Measurements from ENCODE around the gene PTPRT. TPM values are rescaled to one million over a fixed set of nuclear protein-coding genes. Genes with fewer than 3 reads are reported as not detected.

The PTPRT gene
- polyA plus RNA-seq, 3 donors = not detected

GRCh38 chr20:42924215-42924614, 265.5 kb downstream of the PTPRT start:
- H3K27ac ChIP-seq (ENCODE audit: low read depth in 1 of 2, low read length in 2 of 2) = no peak overlapping the region
- no peak for TF ChIP-seq CTCF (IDR thresholded peaks at IDR 0.05)
- WGBS (ENCODE audit: insufficient coverage) = 100% methylated on average over 3 of the region's 4 CpGs
- peaks cover 0 to 11% (median 3%) of the 10 kb centered on the region in 7 donors for H3K9me3 Mint-ChIP-seq
- no peaks in the 10 kb centered on the region for H3K4me1 ChIP-seq (ENCODE audit: control insufficient read depth in 1 of 2, insufficient read depth in 2 of 2, low read length in 2 of 2)
- no peak overlapping the region for H2AFZ ChIP-seq (ENCODE audit: insufficient read depth, low read depth, low read length, poor library complexity, severe bottlenecking)
- no peaks in the 10 kb centered on the region for H3K79me2 ChIP-seq (ENCODE audit: insufficient read depth, low read length)
- no peak overlapping the region for H3K9ac ChIP-seq (ENCODE audit: insufficient read depth, low read length, poor library complexity, severe bottlenecking)
- H3K4me2 ChIP-seq (replicated peaks; ENCODE audit: extremely low read depth, low read length, poor library complexity, severe bottlenecking) = no peak overlapping the region
- H3K4me1 Mint-ChIP-seq = no peaks in the 10 kb centered on the region
- intact Hi-C loops (cut with micrococcal nuclease) = no loop called here
- no peak for DNase-seq
- H3K4me3 Mint-ChIP-seq = no peak overlapping the region
- no peak overlapping the region for H3K4me3 ChIP-seq (replicated peaks in 1 of 3; ENCODE audit: low read depth in 2 of 3, low read length in 3 of 3)
- H4K20me1 ChIP-seq (ENCODE audit: insufficient read depth, low read length) = no peaks in the 10 kb centered on the region
- no peaks in the 10 kb centered on the region for H3K27me3 ChIP-seq (ENCODE audit: control insufficient read depth in 2 of 2, insufficient read depth in 2 of 2, low read length in 2 of 2)
- peaks cover 3 to 5% of the 10 kb centered on the region in 2 donors for H3K9me3 ChIP-seq (replicated peaks in 1 of 2; ENCODE audit: control insufficient read depth in 1 of 2, insufficient read depth in 1 of 2, low read length in 2 of 2)
- peaks cover 0 to 5% (median 1%) of the 10 kb centered on the region in 3 donors for H3K27me3 Mint-ChIP-seq (ENCODE audit: low read depth in 3 of 3)
- H3K36me3 ChIP-seq (replicated peaks in 1 of 2; ENCODE audit: control insufficient read depth in 1 of 2, insufficient read depth in 2 of 2, low read length in 2 of 2) = no peaks in the 10 kb centered on the region
- H3K27ac Mint-ChIP-seq = no peak overlapping the region
- no peaks in the 10 kb centered on the region for H3K36me3 Mint-ChIP-seq

- Mint-ChIP-seq H3K36me3 (no peaks in the 10 kb centered on the region), H3K9me3 (peaks cover 0 to 14% (median 3%) of the 10 kb centered on the region in 7 donors), H3K4me1 (no peaks in the 10 kb centered on the region), H3K27me3 (ENCODE audit: low read depth in 3 of 3) (peaks cover 0 to 3% (median 1%) of the 10 kb centered on the region in 3 donors), H3K27ac (no peak overlapping the region), H3K4me3 (no peak overlapping the region)
- DNase-seq = no peak
- Histone ChIP-seq H4K20me1 (ENCODE audit: insufficient read depth, low read length) (no peaks in the 10 kb centered on the region), H3K9me3 (replicated peaks in 1 of 2; ENCODE audit: control insufficient read depth in 1 of 2, insufficient read depth in 1 of 2, low read length in 2 of 2) (peaks cover 5 to 13% of the 10 kb centered on the region in 2 donors), H3K4me1 (ENCODE audit: control insufficient read depth in 1 of 2, insufficient read depth in 2 of 2, low read length in 2 of 2) (no peaks in the 10 kb centered on the region), H3K4me2 (replicated peaks; ENCODE audit: extremely low read depth, low read length, poor library complexity, severe bottlenecking) (no peak overlapping the region), H3K4me3 (replicated peaks in 1 of 3; ENCODE audit: low read depth in 2 of 3, low read length in 3 of 3) (no peak overlapping the region), H3K27ac (ENCODE audit: low read depth in 1 of 2, low read length in 2 of 2) (no peak overlapping the region), H3K36me3 (replicated peaks in 1 of 2; ENCODE audit: control insufficient read depth in 1 of 2, insufficient read depth in 2 of 2, low read length in 2 of 2) (no peaks in the 10 kb centered on the region), H3K79me2 (ENCODE audit: insufficient read depth, low read length) (no peaks in the 10 kb centered on the region), H2AFZ (ENCODE audit: insufficient read depth, low read depth, low read length, poor library complexity, severe bottlenecking) (no peak overlapping the region), H3K9ac (ENCODE audit: insufficient read depth, low read length, poor library complexity, severe bottlenecking) (no peak overlapping the region), H3K27me3 (ENCODE audit: control insufficient read depth in 2 of 2, insufficient read depth in 2 of 2, low read length in 2 of 2) (no peaks in the 10 kb centered on the region)
- intact Hi-C loops (cut with micrococcal nuclease) = no loop called here
- 73% methylated on average over 4 of the region's 7 CpGs for WGBS (ENCODE audit: insufficient coverage)
- no peak for TF ChIP-seq CTCF (IDR thresholded peaks at IDR 0.05)
Measured at GRCh38 chr20:42923348-42923918, 266.3 kb downstream of the PTPRT start.

Data from CD14-positive monocyte (primary cell).